Measurements from ENCODE around the gene PTPRZ1. TPM values are rescaled to one million over a fixed set of nuclear protein-coding genes. Genes with fewer than 3 reads are reported as not detected.

PTPRZ1 gene
- total and polyA plus RNA-seq, 2 of the 13 experiments (the other 11 are each of a cell fraction or from before 2014, with no cell fraction given) = not detected

- Histone ChIP-seq H3K27ac (ENCODE audit: extremely low read length, insufficient read depth, low read length) (no peak overlapping the region), H3K4me2 (ENCODE audit: low read depth, low read length) (no peak overlapping the region), H2AFZ (ENCODE audit: low read length) (no peak overlapping the region), H3K9ac (ENCODE audit: insufficient read depth, low read depth, low read length) (no peak overlapping the region), H3K27me3 (ENCODE audit: control insufficient read depth in 1 of 2, insufficient read depth in 2 of 2, low read length in 2 of 2) (no peaks in the 10 kb centered on the region), H3K9me3 (ENCODE audit: low read length) (no peaks in the 10 kb centered on the region), H3K36me3 (replicated peaks in 1 of 2; ENCODE audit: control insufficient read depth in 1 of 2, insufficient read depth in 2 of 2, low read length in 2 of 2) (no peaks in the 10 kb centered on the region), H3K4me3 (replicated peaks in 1 of 3; ENCODE audit: insufficient read depth in 1 of 3, low read depth in 2 of 3, low read length in 3 of 3) (no peak overlapping the region), H3K4me1 (ENCODE audit: insufficient read depth, low read length) (no peaks in the 10 kb centered on the region), H3K79me2 (ENCODE audit: insufficient read depth, low read length) (no peaks in the 10 kb centered on the region), H4K20me1 (ENCODE audit: insufficient read depth, low read length) (no peaks in the 10 kb centered on the region)
- ChIA-PET CTCF (ENCODE audit: low intra/inter-chr PET ratio, low total read pairs) (no interaction called here), POLR2A (no interaction called here)
- BruUV-seq (replicated peaks) = no TSS peak
- no peak for FAIRE-seq
- no peak for TF ChIP-seq DBP (CRISPR knock-in tag; IDR thresholded peaks at IDR 0.05; ENCODE audit: not compliant biosample characterization)
- no peak for TF ChIP-seq ZNF124 (CRISPR knock-in tag; IDR thresholded peaks at IDR 0.05)
- no peak for TF ChIP-seq ATF6 (CRISPR knock-in tag; conservative IDR thresholded peaks at IDR 0.05)
- TF ChIP-seq ZMAT3 (CRISPR knock-in tag; conservative IDR thresholded peaks at IDR 0.05) = no peak
- TF ChIP-seq ZNF780A (CRISPR knock-in tag; IDR thresholded peaks at IDR 0.05) = no peak
- no peak for TF ChIP-seq ARID2 (CRISPR knock-in tag; IDR thresholded peaks at IDR 0.05; ENCODE audit: borderline replicate concordance)
- intact Hi-C loops (cut with micrococcal nuclease; ENCODE audit: unreplicated experiment) = no loop called here
- WGBS (ENCODE audit: low lambda C conversion rate) = 61% methylated on average over 1 of the region's 1 CpG
- DNase-seq (ENCODE audit: low spot score) = no peak
- ATAC-seq = no peak
- in situ Hi-C loops (cut with HindIII; ENCODE audit: extremely low pct_ligation_motif_present, low pct_unique_long_range_greater_than_20kb) = no loop called here
Observed at GRCh38 chr7:122014697-122015096, 141.7 kb downstream of the PTPRZ1 start.

GRCh38 chr7:122018032-122018431 is 145.1 kb downstream of the PTPRZ1 start:
- in situ Hi-C loops (cut with HindIII; ENCODE audit: extremely low pct_ligation_motif_present, low pct_unique_long_range_greater_than_20kb) (no loop called here), intact Hi-C loops (cut with micrococcal nuclease; ENCODE audit: unreplicated experiment) (no loop called here)
- H3K4me1 ChIP-seq (ENCODE audit: insufficient read depth, low read length) = no peaks in the 10 kb centered on the region
- H3K9me3 ChIP-seq (ENCODE audit: low read length) = no peaks in the 10 kb centered on the region
- H3K27ac ChIP-seq (ENCODE audit: extremely low read length, insufficient read depth, low read length) = no peak overlapping the region
- POLR2A ChIA-PET = no interaction called here
- H4K20me1 ChIP-seq (ENCODE audit: insufficient read depth, low read length) = no peaks in the 10 kb centered on the region
- DNase-seq (ENCODE audit: low spot score) (no peak), ATAC-seq (no peak), FAIRE-seq (no peak)
- CTCF ChIA-PET (ENCODE audit: low intra/inter-chr PET ratio, low total read pairs) = no interaction called here
- no peak overlapping the region for H3K4me3 ChIP-seq (replicated peaks in 1 of 3; ENCODE audit: insufficient read depth in 1 of 3, low read depth in 2 of 3, low read length in 3 of 3)
- no peak overlapping the region for H2AFZ ChIP-seq (ENCODE audit: low read length)
- H3K9ac ChIP-seq (ENCODE audit: insufficient read depth, low read depth, low read length) = no peak overlapping the region
- BruUV-seq (replicated peaks) = no TSS peak
- no peaks in the 10 kb centered on the region for H3K79me2 ChIP-seq (ENCODE audit: insufficient read depth, low read length)
- 0% methylated on average over 1 of the region's 1 CpG for WGBS (ENCODE audit: low lambda C conversion rate)
- H3K27me3 ChIP-seq (ENCODE audit: control insufficient read depth in 1 of 2, insufficient read depth in 2 of 2, low read length in 2 of 2) = no peaks in the 10 kb centered on the region
- H3K4me2 ChIP-seq (ENCODE audit: low read depth, low read length) = no peak overlapping the region
- H3K36me3 ChIP-seq (replicated peaks in 1 of 2; ENCODE audit: control insufficient read depth in 1 of 2, insufficient read depth in 2 of 2, low read length in 2 of 2) = no peaks in the 10 kb centered on the region
- TF ChIP-seq NR1H2 (CRISPR knock-in tag; IDR thresholded peaks at IDR 0.05; ENCODE audit: borderline replicate concordance, low read depth) (no peak), SP140L (CRISPR knock-in tag; IDR thresholded peaks at IDR 0.05; ENCODE audit: borderline replicate concordance) (no peak), SP2 (CRISPR knock-in tag; IDR thresholded peaks at IDR 0.05) (no peak), ZKSCAN8 (CRISPR knock-in tag; IDR thresholded peaks at IDR 0.05; ENCODE audit: borderline replicate concordance) (no peak), WIZ (CRISPR knock-in tag; IDR thresholded peaks at IDR 0.05) (no peak), EED (CRISPR knock-in tag; IDR thresholded peaks at IDR 0.05) (no peak), ZBTB43 (CRISPR knock-in tag; conservative IDR thresholded peaks at IDR 0.05) (no peak), THAP7 (CRISPR knock-in tag; IDR thresholded peaks at IDR 0.05) (no peak), HMG20A (CRISPR knock-in tag; IDR thresholded peaks at IDR 0.05; ENCODE audit: borderline replicate concordance) (no peak), FOXC1 (CRISPR knock-in tag; IDR thresholded peaks at IDR 0.05; ENCODE audit: borderline replicate concordance) (no peak)
